ENCODE data around the gene MID1.
"Not testable (repeated sequence)": the region's sequence is repeated elsewhere in the genome, so short reads cannot be mapped to it uniquely, and the experiment has no call there.

MID1 gene

GRCh38 chrX:10597871-10598270 lies 22.5 kb downstream of the MID1 start:
- Histone ChIP-seq H2AK5ac (ENCODE audit: low read length) (no peak overlapping the region), H2BK120ac (ENCODE audit: insufficient read depth, low read length, poor library complexity) (no peak overlapping the region), H3K79me2 (ENCODE audit: control insufficient read depth, insufficient read depth, low read length, poor library complexity) (no peaks in the 10 kb centered on the region), H3K4me2 (ENCODE audit: low read length) (no peak overlapping the region), H3K14ac (ENCODE audit: low read length) (no peak overlapping the region), H3K27ac (ENCODE audit: low read depth, low read length) (no peak overlapping the region), H3K9me3 (ENCODE audit: insufficient read depth, low read depth, low read length) (no peaks in the 10 kb centered on the region), H3K27me3 (ENCODE audit: insufficient read depth, low read length) (no peaks in the 10 kb centered on the region), H3K4me3 (ENCODE audit: low read depth, low read length) (no peak overlapping the region), H4K8ac (ENCODE audit: low read depth, low read length) (no peak overlapping the region), H3K79me1 (ENCODE audit: low read length) (no peaks in the 10 kb centered on the region), H3K23ac (ENCODE audit: low read length) (no peak overlapping the region), H2BK5ac (ENCODE audit: low read depth, low read length, poor library complexity) (no peak overlapping the region), H4K91ac (ENCODE audit: low read depth, low read length) (no peak overlapping the region), H3K4ac (ENCODE audit: low read depth, low read length) (no peak overlapping the region), H3K9ac (ENCODE audit: low read length) (no peak overlapping the region), H2BK12ac (ENCODE audit: low read length) (no peak overlapping the region), H3K36me3 (ENCODE audit: control insufficient read depth in 1 of 2, insufficient read depth in 2 of 2, low read length in 2 of 2) (no peaks in the 10 kb centered on the region), H3K4me1 (ENCODE audit: control insufficient read depth in 1 of 2, insufficient read depth in 2 of 2, low read length in 2 of 2) (peaks cover 4 to 8% of the 10 kb centered on the region in 2 experiments), H4K12ac (ENCODE audit: low read depth, low read length) (no peak overlapping the region), H3K18ac (ENCODE audit: low read length) (no peak overlapping the region), H2AFZ (ENCODE audit: insufficient read depth, low read length, poor library complexity) (no peak overlapping the region)
- no CpG with 5 or more reads among the region's 1 CpG for WGBS (ENCODE audit: extremely low coverage, insufficient coverage, insufficient read length)
- DNase-seq = peak in 1 of 2 donors; percentile 68

DNA sequence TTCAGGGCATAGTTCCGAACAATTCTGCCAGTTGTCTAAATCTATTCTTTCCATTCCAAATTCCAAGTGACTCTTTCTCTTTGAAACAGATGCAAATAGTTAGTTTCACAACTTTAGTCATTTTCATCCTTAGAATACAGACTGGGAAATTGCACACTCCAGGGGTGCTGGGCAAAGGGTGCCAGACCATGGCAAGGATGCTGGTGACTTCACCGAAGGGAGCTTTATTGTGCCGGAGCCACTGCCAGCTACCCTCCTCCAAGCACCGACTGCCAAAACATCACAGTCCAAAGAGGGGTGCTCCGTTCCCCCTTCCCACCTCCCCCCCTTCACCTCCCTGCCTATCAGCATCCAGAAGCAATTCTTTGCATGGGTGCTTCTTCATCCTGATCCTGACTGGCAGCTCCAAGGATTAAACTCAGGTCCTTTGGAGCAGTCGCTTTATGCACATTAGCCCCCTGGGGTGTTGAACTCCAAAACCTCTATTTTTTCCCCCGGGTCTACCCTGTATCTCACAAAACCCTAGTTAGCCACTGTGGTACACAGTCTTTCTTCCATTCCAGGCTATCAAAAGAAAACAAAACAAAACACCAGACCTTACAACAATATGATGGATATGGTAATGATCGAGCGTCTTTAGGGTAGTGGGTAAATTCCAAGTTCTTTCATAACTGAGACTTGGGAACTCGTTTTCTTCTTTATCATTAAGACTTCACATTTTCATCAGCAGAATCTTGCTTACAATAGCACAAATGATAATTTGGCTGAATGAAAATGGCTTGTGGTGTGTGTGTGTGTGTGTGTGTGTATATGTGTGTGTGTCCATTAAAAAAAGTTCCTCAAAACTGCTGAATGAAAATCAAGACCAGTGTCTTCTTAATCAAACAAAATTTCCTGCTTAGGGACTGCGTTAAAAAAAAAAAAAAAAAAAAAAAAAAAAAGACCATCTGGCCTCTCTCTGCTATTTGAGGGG lies 28.7 kb downstream of the MID1 start:
- Histone ChIP-seq H2BK12ac (ENCODE audit: low read length) (peak overlapping the region; percentile 84), H2BK120ac (ENCODE audit: insufficient read depth, low read length, poor library complexity) (peak overlapping the region; percentile 86), H3K79me2 (ENCODE audit: control insufficient read depth, insufficient read depth, low read length, poor library complexity) (peaks cover 7% of the 10 kb centered on the region), H3K14ac (ENCODE audit: low read length) (no peak overlapping the region), H3K27ac (ENCODE audit: low read depth, low read length) (no peak overlapping the region), H3K4me2 (ENCODE audit: low read length) (no peak overlapping the region), H4K12ac (ENCODE audit: low read depth, low read length) (no peak overlapping the region), H3K4me1 (ENCODE audit: control insufficient read depth in 1 of 2, insufficient read depth in 2 of 2, low read length in 2 of 2) (peaks cover 0 to 2% of the 10 kb centered on the region in 2 experiments), H3K79me1 (ENCODE audit: low read length) (peaks cover 9% of the 10 kb centered on the region), H3K18ac (ENCODE audit: low read length) (peak overlapping the region; percentile 71), H3K27me3 (ENCODE audit: insufficient read depth, low read length) (no peaks in the 10 kb centered on the region), H2BK5ac (ENCODE audit: low read depth, low read length, poor library complexity) (peak overlapping the region; percentile 63), H3K4ac (ENCODE audit: low read depth, low read length) (peak overlapping the region; percentile 62), H4K91ac (ENCODE audit: low read depth, low read length) (peak overlapping the region; percentile 77), H3K23ac (ENCODE audit: low read length) (no peak overlapping the region), H2AK5ac (ENCODE audit: low read length) (peak overlapping the region; percentile 83), H3K4me3 (ENCODE audit: low read depth, low read length) (no peak overlapping the region), H2AFZ (ENCODE audit: insufficient read depth, low read length, poor library complexity) (no peak overlapping the region), H3K9me3 (ENCODE audit: insufficient read depth, low read depth, low read length) (no peaks in the 10 kb centered on the region), H3K36me3 (ENCODE audit: control insufficient read depth in 1 of 2, insufficient read depth in 2 of 2, low read length in 2 of 2) (no peaks in the 10 kb centered on the region), H4K8ac (ENCODE audit: low read depth, low read length) (no peak overlapping the region), H3K9ac (ENCODE audit: low read length) (no peak overlapping the region)
- DNase-seq = no peak
- no CpG with 5 or more reads among the region's 11 CpGs for WGBS (ENCODE audit: extremely low coverage, insufficient coverage, insufficient read length)

DNA sequence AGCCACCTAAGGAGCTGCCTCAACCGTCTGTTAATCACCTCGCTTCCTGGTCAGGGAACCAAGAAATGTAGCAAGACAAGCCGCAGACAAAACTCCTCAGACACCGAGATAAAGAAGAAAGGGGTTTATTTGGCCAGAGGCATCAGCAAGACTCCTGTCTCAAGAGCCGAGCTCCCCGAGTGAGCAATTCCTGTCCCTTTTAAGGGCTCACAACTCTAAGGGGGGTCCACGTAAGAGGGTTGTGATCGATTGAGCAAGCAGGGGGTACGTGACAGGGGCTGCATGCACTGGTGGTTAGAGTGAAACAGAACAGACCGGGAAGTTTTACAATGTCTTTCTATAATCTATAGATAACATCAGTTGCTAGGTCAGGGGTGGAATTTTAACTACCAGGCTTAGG lies 30.6 kb downstream of the MID1 start:
- not testable (repeated sequence) for H3K4me1 ChIP-seq (ENCODE audit: control insufficient read depth in 1 of 2, insufficient read depth in 2 of 2, low read length in 2 of 2); H2AFZ ChIP-seq (ENCODE audit: insufficient read depth, low read length, poor library complexity); H3K79me2 ChIP-seq (ENCODE audit: control insufficient read depth, insufficient read depth, low read length, poor library complexity); H2AK5ac ChIP-seq (ENCODE audit: low read length); H3K4me2 ChIP-seq (ENCODE audit: low read length); H3K9ac ChIP-seq (ENCODE audit: low read length); H3K9me3 ChIP-seq (ENCODE audit: insufficient read depth, low read depth, low read length); H3K27me3 ChIP-seq (ENCODE audit: insufficient read depth, low read length); H4K12ac ChIP-seq (ENCODE audit: low read depth, low read length); H3K79me1 ChIP-seq (ENCODE audit: low read length); H3K36me3 ChIP-seq (ENCODE audit: control insufficient read depth in 1 of 2, insufficient read depth in 2 of 2, low read length in 2 of 2); H3K4ac ChIP-seq (ENCODE audit: low read depth, low read length); H3K23ac ChIP-seq (ENCODE audit: low read length); H2BK120ac ChIP-seq (ENCODE audit: insufficient read depth, low read length, poor library complexity); H2BK12ac ChIP-seq (ENCODE audit: low read length)
- H3K14ac ChIP-seq (ENCODE audit: low read length) = peak overlapping the region; percentile 87
- H3K27ac ChIP-seq (ENCODE audit: low read depth, low read length) = peak overlapping the region; percentile 94
- H2BK5ac ChIP-seq (ENCODE audit: low read depth, low read length, poor library complexity) = peak overlapping the region; percentile 70
- no CpG with 5 or more reads among the region's 10 CpGs for WGBS (ENCODE audit: extremely low coverage, insufficient coverage, insufficient read length)
- peak overlapping the region; percentile 53 for H3K18ac ChIP-seq (ENCODE audit: low read length)
- peak overlapping the region; percentile 85 for H4K91ac ChIP-seq (ENCODE audit: low read depth, low read length)
- peak overlapping the region; percentile 81 for H3K4me3 ChIP-seq (ENCODE audit: low read depth, low read length)
- peak in 1 of 2 donors; percentile 69 for DNase-seq
- peak overlapping the region; percentile 38 for H4K8ac ChIP-seq (ENCODE audit: low read depth, low read length)

GRCh38 chrX:10589098-10589497 lies 31.3 kb downstream of the MID1 start:
- no peaks in the 10 kb centered on the region for H3K9me3 ChIP-seq (ENCODE audit: insufficient read depth, low read depth, low read length)
- peak overlapping the region; percentile 26 for H4K12ac ChIP-seq (ENCODE audit: low read depth, low read length)
- peak overlapping the region; percentile 54 for H3K4me2 ChIP-seq (ENCODE audit: low read length)
- peak overlapping the region; percentile 92 for H4K8ac ChIP-seq (ENCODE audit: low read depth, low read length)
- H2AFZ ChIP-seq (ENCODE audit: insufficient read depth, low read length, poor library complexity) = no peak overlapping the region
- peaks cover 0 to 4% of the 10 kb centered on the region in 2 experiments for H3K4me1 ChIP-seq (ENCODE audit: control insufficient read depth in 1 of 2, insufficient read depth in 2 of 2, low read length in 2 of 2)
- H2AK5ac ChIP-seq (ENCODE audit: low read length) = peak overlapping the region; percentile 37
- peaks cover 9% of the 10 kb centered on the region for H3K79me1 ChIP-seq (ENCODE audit: low read length)
- H3K18ac ChIP-seq (ENCODE audit: low read length) = peak overlapping the region; percentile 86
- H3K9ac ChIP-seq (ENCODE audit: low read length) = peak overlapping the region; percentile 84
- H2BK12ac ChIP-seq (ENCODE audit: low read length) = peak overlapping the region; percentile 40
- peak overlapping the region; percentile 85 for H4K91ac ChIP-seq (ENCODE audit: low read depth, low read length)
- peak overlapping the region; percentile 24 for H2BK120ac ChIP-seq (ENCODE audit: insufficient read depth, low read length, poor library complexity)
- DNase-seq = peak in 1 of 2 donors; percentile 28
- peaks cover 7% of the 10 kb centered on the region for H3K79me2 ChIP-seq (ENCODE audit: control insufficient read depth, insufficient read depth, low read length, poor library complexity)
- peak overlapping the region; percentile 67 for H3K4ac ChIP-seq (ENCODE audit: low read depth, low read length)
- peak overlapping the region; percentile 70 for H2BK5ac ChIP-seq (ENCODE audit: low read depth, low read length, poor library complexity)
- H3K4me3 ChIP-seq (ENCODE audit: low read depth, low read length) = peak overlapping the region; percentile 81
- no CpG with 5 or more reads among the region's 6 CpGs for WGBS (ENCODE audit: extremely low coverage, insufficient coverage, insufficient read length)
- H3K27me3 ChIP-seq (ENCODE audit: insufficient read depth, low read length) = no peaks in the 10 kb centered on the region
- H3K36me3 ChIP-seq (ENCODE audit: control insufficient read depth in 1 of 2, insufficient read depth in 2 of 2, low read length in 2 of 2) = peaks cover 0 to 1% of the 10 kb centered on the region in 2 experiments
- H3K27ac ChIP-seq (ENCODE audit: low read depth, low read length) = peak overlapping the region; percentile 94
- no peak overlapping the region for H3K23ac ChIP-seq (ENCODE audit: low read length)
- H3K14ac ChIP-seq (ENCODE audit: low read length) = peak overlapping the region; percentile 87

All from trophoblast cell (in vitro differentiated cells and primary cell).